GM12878 (cell line): ENCODE data around the gene SERPINA9. TPM values are rescaled to one million over a fixed set of nuclear protein-coding genes. Genes with fewer than 3 reads are reported as not detected.

ENCODE experiments used
- ATF2 ChIP-seq: IDR thresholded peaks from 2 replicates; pipeline ENCODE4 v1.6.1; 2012; ENCODE audit warnings: low read length, inconsistent platforms
- DPF2 ChIP-seq: fragments of 450-650 bp; IDR thresholded peaks from 2 replicates; pipeline ENCODE4 v1.6.1; 2017; ENCODE audit warnings: mild to moderate bottlenecking
- ELK1 ChIP-seq: IDR thresholded peaks from 2 replicates; pipeline ENCODE4 v1.6.1; 2012; ENCODE audit warnings: low read depth, low read length, improper control_type of control experiment
- IRF4 ChIP-seq: IDR thresholded peaks from 2 replicates; pipeline ENCODE4 v1.6.1; 2011; ENCODE audit warnings: low read depth, low read length
- MLLT1 ChIP-seq: fragments of 450-650 bp; IDR thresholded peaks from 2 replicates; pipeline ENCODE4 v1.6.1; 2016; ENCODE audit warnings: mild to moderate bottlenecking
- RAD51 ChIP-seq: fragments of 450-650 bp; IDR thresholded peaks from 2 replicates; pipeline ENCODE4 v1.6.1; 2016; ENCODE audit warnings: moderate library complexity, mild to moderate bottlenecking, inconsistent platforms
- RBBP5 ChIP-seq: fragments of 200-600 bp; sonication (generic); conservative IDR thresholded peaks from 2 replicates; pipeline ENCODE4 v1.6.1; 2016
- SREBF1 ChIP-seq: IDR thresholded peaks from 2 replicates; pipeline ENCODE4 v1.6.1; 2012; ENCODE audit warnings: mild to moderate bottlenecking, low read length
- YBX1 ChIP-seq: fragments of 450-650 bp; IDR thresholded peaks from 2 replicates; pipeline ENCODE4 v1.6.1; 2016; ENCODE audit warnings: antibody characterized with exemption
- ZNF207 ChIP-seq: fragments of 450-650 bp; IDR thresholded peaks from 2 replicates; pipeline ENCODE4 v1.6.1; 2014; ENCODE audit warnings: antibody characterized with exemption, mild to moderate bottlenecking, borderline replicate concordance
- ZNF622 ChIP-seq: fragments of 450-650 bp; IDR thresholded peaks from 2 replicates; pipeline ENCODE4 v1.6.1; 2017; ENCODE audit warnings: mild to moderate bottlenecking, inconsistent platforms
- ZSCAN29 ChIP-seq: fragments of 450-650 bp; IDR thresholded peaks from 2 replicates; pipeline ENCODE4 v1.6.1; 2017; ENCODE audit warnings: mild to moderate bottlenecking, moderate library complexity
- polyA plus RNA-seq, 11 experiments: library from polyadenylated mRNA; depleted of rRNA in 4 of 11; unstranded in 6 of 11; stranded (reverse) in 5 of 11; fragments of >200 nt; fragmentation: Nextera tagmentation in 4 of 11; fragmentation: Illumina TruSeq in 1 of 11; extraction: Ambion mirVana in 4 of 11; extraction: Trizol in 1 of 11; gene quantifications; 1 replicate in 1 of 11; 2 replicates in 10 of 11; pipeline versions ENCODE4 v1.2.1 to v1.2.3, GENCODE V29; 2011 to 2016; ENCODE audit warnings: inconsistent platforms in 2 of 11, missing spikeins in 2 of 11, low read depth in 1 of 11
- total RNA-seq, 4 experiments: library from RNA; depleted of rRNA in 3 of 4; stranded (reverse); fragments of >200 nt in 3 of 4; fragmentation: Illumina TruSeq in 1 of 4; extraction: Trizol in 1 of 4; gene quantifications; 2 replicates each; pipeline versions ENCODE4 v1.2.1 to v1.2.3, GENCODE V29; 2013 to 2021

SERPINA9 gene
- total and polyA plus RNA-seq, 10 of the 15 experiments (the other 5 are each of a cell fraction or from before 2014, with no cell fraction given): 0.05 TPM; not detected in 9

- no peak for TF ChIP-seq ATF2
- no peak for TF ChIP-seq IRF4
- TF ChIP-seq ELK1: no peak
- no peak for TF ChIP-seq ZNF207
- TF ChIP-seq SREBF1: no peak
- TF ChIP-seq ZNF622: no peak
- no peak for TF ChIP-seq YBX1
- TF ChIP-seq MLLT1: no peak
- no peak for TF ChIP-seq RBBP5
- TF ChIP-seq ZSCAN29: no peak
- no peak for TF ChIP-seq DPF2
- TF ChIP-seq RAD51: no peak
- TF ChIP-seq, all 136 proteins: peak for 0
Measured at GRCh38 chr14:94523265-94523664, 47.3 kb upstream of the SERPINA9 start (continued).
